Breast epithelium (tissue), 4 donors: ENCODE results near the gene ZIC5. TPM values are rescaled to one million over a fixed set of nuclear protein-coding genes. Genes with fewer than 3 reads are reported as not detected.

Experiments used
- DNase-seq, 2 donors: peaks; one replicate each; pipeline ENCODE4 v3.0.0-alpha.2; 2019; ENCODE audit warnings: low spot score in 2 of 2
- H3K27ac ChIP-seq, 2 donors: fragments of 200-600 bp; sonication (generic) in 1 of 2; one replicate each; pipeline ENCODE4 v1.5.1; 2016 to 2019; ENCODE audit warnings: mild to moderate bottlenecking in 1 of 2
- H3K27me3 ChIP-seq, 2 donors: fragments of 200-600 bp; sonication (generic) in 1 of 2; one replicate each; pipeline versions ENCODE4 v1.5.1 to v1.6.0; 2017 to 2019; ENCODE audit warnings: control low read depth in 1 of 2, mild to moderate bottlenecking in 1 of 2
- H3K36me3 ChIP-seq: fragments of 200-600 bp; one replicate; pipeline ENCODE4 v1.5.1; 2019
- H3K4me1 ChIP-seq, 2 donors: fragments of 200-600 bp; sonication (generic); one replicate each; pipeline ENCODE4 v1.5.1; 2016 to 2019; ENCODE audit warnings: control low read depth in 1 of 2
- H3K4me3 ChIP-seq, 3 donors: fragments of 200-600 bp; sonication (generic); 1 replicate in 2 of 3; 2 replicates in 1 of 3; pipeline ENCODE4 v1.5.1; 2016 to 2019; ENCODE audit warnings: mild to moderate bottlenecking in 3 of 3, moderate library complexity in 2 of 3
- H3K9me3 ChIP-seq, 2 donors: fragments of 200-600 bp; sonication (generic) in 1 of 2; one replicate each; pipeline ENCODE4 v1.5.1; 2016 to 2019; ENCODE audit warnings: control low read depth in 1 of 2
- POLR2A ChIP-seq: fragments of 450-650 bp; IDR thresholded peaks from one replicate; pipeline ENCODE4 v1.6.1; 2016; ENCODE audit warnings: antibody characterized with exemption, mild to moderate bottlenecking, moderate library complexity
- POLR2AphosphoS5 ChIP-seq, 3 donors: sonication (generic); formaldehyde crosslinking; IDR thresholded peaks; one replicate each; pipeline ENCODE4 v1.6.1; 2017; ENCODE audit warnings: antibody characterized with exemption in 3 of 3
- intact Hi-C: fragments of 100-400 bp; cut with DNase I; formaldehyde crosslinking; loops from one replicate; pipeline ENCODE4 v1.15.1; 2023; ENCODE audit warnings: low total_unique reads
- total RNA-seq, 3 donors: library from RNA; depleted of rRNA; stranded (reverse); fragments of >200 nt; gene quantifications; one replicate each; pipeline ENCODE4 v1.1.0, GENCODE V29; 2016
- TF ChIP-seq, protein P1 (sequence below), 3 donors: fragments of 450-650 bp; IDR thresholded peaks; one replicate each; pipeline ENCODE4 v1.5.1; 2016 to 2017; ENCODE audit warnings: antibody characterized with exemption in 3 of 3, mild to moderate bottlenecking in 3 of 3, moderate library complexity in 3 of 3

The ZIC5 gene
- total RNA-seq, 3 donors from 2014 or later, result not detected

- Histone ChIP-seq H3K27me3 (peaks cover 21 to 90% of the 10 kb centered on the region in 2 donors), H3K9me3 (no peaks in the 10 kb centered on the region)
- intact Hi-C loops, result no loop called here
Observed at GRCh38 chr13:99967869-99968520, 3.6 kb downstream of the ZIC5 start.

DNA sequence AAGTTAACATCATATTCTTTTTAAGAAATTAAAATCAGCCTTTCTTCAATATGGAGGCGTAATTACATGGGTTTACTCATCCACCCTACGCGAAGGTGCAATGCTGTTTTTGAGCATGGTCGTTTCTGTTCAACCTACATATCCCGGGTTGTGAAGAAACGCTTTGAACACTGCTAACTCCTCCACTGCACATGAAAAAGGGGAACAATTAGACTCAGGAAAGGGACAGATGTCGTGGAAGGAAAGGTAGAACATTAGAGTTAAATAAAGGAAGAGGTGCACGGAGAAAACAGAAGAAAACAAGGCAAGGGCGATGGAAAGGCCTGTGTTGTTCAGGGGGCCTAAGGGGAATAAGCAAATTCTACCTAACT is 4.1 kb downstream of the ZIC5 start:
- TF ChIP-seq POLR2AphosphoS5 (IDR thresholded peaks at IDR 0.05), result no peak
- TF ChIP-seq, protein P1, sequence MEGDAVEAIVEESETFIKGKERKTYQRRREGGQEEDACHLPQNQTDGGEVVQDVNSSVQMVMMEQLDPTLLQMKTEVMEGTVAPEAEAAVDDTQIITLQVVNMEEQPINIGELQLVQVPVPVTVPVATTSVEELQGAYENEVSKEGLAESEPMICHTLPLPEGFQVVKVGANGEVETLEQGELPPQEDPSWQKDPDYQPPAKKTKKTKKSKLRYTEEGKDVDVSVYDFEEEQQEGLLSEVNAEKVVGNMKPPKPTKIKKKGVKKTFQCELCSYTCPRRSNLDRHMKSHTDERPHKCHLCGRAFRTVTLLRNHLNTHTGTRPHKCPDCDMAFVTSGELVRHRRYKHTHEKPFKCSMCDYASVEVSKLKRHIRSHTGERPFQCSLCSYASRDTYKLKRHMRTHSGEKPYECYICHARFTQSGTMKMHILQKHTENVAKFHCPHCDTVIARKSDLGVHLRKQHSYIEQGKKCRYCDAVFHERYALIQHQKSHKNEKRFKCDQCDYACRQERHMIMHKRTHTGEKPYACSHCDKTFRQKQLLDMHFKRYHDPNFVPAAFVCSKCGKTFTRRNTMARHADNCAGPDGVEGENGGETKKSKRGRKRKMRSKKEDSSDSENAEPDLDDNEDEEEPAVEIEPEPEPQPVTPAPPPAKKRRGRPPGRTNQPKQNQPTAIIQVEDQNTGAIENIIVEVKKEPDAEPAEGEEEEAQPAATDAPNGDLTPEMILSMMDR (IDR thresholded peaks at IDR 0.05), result no peak
- TF ChIP-seq POLR2A, result no peak
- Histone ChIP-seq H3K9me3 (no peaks in the 10 kb centered on the region), H3K4me3 (no peak overlapping the region), H3K27me3 (peaks cover 21 to 90% of the 10 kb centered on the region in 2 donors), H3K4me1 (peaks cover 0 to 17% of the 10 kb centered on the region in 2 donors), H3K27ac (no peak overlapping the region), H3K36me3 (no peaks in the 10 kb centered on the region)
- DNase-seq, result no peak
- intact Hi-C loops, result no loop called here

More at GRCh38 chr13:99967869-99968520, 3.6 kb downstream of the ZIC5 start:
- DNase-seq, result no peak
- no peaks in the 10 kb centered on the region for H3K36me3 ChIP-seq
- H3K4me1 ChIP-seq, result peaks cover 0 to 17% of the 10 kb centered on the region in 2 donors
- no peak overlapping the region for H3K27ac ChIP-seq
- TF ChIP-seq POLR2AphosphoS5 (IDR thresholded peaks at IDR 0.05) (no peak), POLR2A (no peak)
- TF ChIP-seq, protein P1 (IDR thresholded peaks at IDR 0.05), result no peak
- peak overlapping the region; percentile 21 to 69 (median 32) for H3K4me3 ChIP-seq

GRCh38 chr13:99966064-99966805 is 5.3 kb downstream of the ZIC5 start:
- Histone ChIP-seq H3K4me3 (no peak overlapping the region), H3K4me1 (peaks cover 0 to 16% of the 10 kb centered on the region in 2 donors), H3K27me3 (peaks cover 19 to 90% of the 10 kb centered on the region in 2 donors), H3K27ac (no peak overlapping the region), H3K9me3 (no peaks in the 10 kb centered on the region), H3K36me3 (no peaks in the 10 kb centered on the region)
- intact Hi-C loops, result no loop called here
- TF ChIP-seq, protein P1 (IDR thresholded peaks at IDR 0.05), result no peak
- TF ChIP-seq POLR2AphosphoS5 (IDR thresholded peaks at IDR 0.05) (no peak), POLR2A (no peak)
- DNase-seq, result no peak

DNA sequence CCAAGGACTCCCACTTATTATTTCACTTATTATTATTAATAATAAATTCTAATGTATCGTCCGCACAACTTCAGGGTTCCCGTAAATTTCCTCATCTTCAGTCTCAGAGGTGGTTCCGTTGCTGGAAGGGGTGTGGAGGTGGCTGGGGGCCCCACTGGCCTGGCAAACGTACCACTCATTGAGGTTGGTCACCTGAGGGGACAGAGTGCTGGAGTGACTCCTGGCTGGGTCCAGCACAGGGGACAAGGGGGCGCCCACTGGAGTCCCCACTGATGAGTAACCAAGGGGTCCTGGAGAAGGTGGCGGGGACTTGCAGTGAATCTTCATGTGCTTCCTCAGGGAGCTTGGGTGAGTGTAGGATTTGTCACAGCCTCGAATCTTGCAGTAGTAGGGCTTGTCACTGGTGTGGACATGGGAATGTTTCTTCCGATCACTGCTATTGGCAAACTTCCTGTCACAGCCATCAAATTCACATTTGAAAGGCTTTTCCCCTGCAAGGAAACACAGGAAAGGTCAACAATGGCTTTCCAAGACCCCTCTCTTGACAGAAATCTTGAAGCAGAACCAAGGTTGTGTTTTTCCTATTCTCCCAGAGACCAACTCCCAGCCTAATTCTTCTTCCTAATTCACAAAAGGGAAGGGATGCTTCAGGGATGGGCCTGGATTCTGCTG is 6.1 kb downstream of the ZIC5 start:
- intact Hi-C loops, result no loop called here

More for the DNA sequence above, 6.1 kb downstream of the ZIC5 start:
- Histone ChIP-seq H3K4me3 (no peak overlapping the region), H3K36me3 (no peaks in the 10 kb centered on the region), H3K27ac (no peak overlapping the region), H3K4me1 (peaks cover 0 to 14% of the 10 kb centered on the region in 2 donors), H3K9me3 (no peaks in the 10 kb centered on the region), H3K27me3 (peaks cover 19 to 91% of the 10 kb centered on the region in 2 donors)
- DNase-seq, result no peak
- TF ChIP-seq POLR2A (no peak), POLR2AphosphoS5 (IDR thresholded peaks at IDR 0.05) (no peak)
- TF ChIP-seq, protein P1 (IDR thresholded peaks at IDR 0.05), result no peak
